ENCODE measurements around the gene FOXN3.

DNA sequence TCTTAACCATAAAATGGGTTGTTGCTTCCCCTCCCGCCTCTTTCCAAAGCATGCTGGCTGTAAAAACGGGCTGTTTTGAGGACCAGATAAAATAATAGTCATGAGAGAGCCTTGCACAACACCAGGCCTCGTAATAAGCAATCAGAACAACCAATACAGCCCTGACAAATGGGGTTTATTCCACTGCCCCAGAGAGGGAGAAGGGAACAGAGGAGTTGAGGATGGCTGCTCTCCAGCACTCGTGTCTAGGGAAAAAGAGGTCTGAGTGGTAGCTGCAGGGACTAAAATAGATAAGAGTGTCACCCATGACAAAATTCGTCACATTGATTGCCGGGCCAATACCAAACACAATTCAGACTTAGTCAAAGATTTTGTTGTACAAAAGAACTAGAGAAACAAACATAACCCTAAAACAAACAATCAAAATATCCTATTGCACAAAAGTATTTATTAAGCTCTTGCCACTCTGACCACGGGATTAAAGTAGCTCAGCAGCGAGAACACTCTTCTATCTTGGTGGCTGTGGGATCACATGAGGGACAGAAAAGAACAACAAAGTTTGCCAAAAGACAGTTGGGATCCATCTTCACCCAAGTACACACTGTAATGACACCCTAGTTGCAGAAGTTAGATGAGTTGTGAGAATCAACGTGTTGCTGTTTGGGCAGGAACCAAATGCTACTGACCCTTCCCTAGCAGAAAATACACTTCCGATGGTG lies 188.0 kb downstream of the FOXN3 start:
- TF ChIP-seq POLR2A (IDR thresholded peaks at IDR 0.05; ENCODE audit: low read length) (no peak), GATA1 (IDR thresholded peaks at IDR 0.05; ENCODE audit: low read depth, low read length) (no peak)

All from erythroblast (primary cell).